AG04450 (cell line): ENCODE results near the gene SCARB2. TPM values are rescaled to one million over a fixed set of nuclear protein-coding genes. Genes with fewer than 3 reads are reported as not detected.

Source experiments
- CTCF ChIA-PET: fragments of 300-600, 350-600 bp; formaldehyde crosslinking; extraction: SDS; loops from one replicate; lab custom pipeline; 2022; ENCODE audit warnings: antibody characterized with exemption, inconsistent platforms; lab: Charles Lee
- POLR2A ChIA-PET: fragments of 350-600 bp; formaldehyde crosslinking; extraction: SDS; loops from one replicate; lab custom pipeline; 2021; ENCODE audit warnings: antibody characterized with exemption, inconsistent platforms; lab: Yijun Ruan, JAX
- DNase-seq: peaks from one replicate; pipeline ENCODE4 v3.0.0-alpha.2; 2011; ENCODE audit warnings: low read depth, low spot score
- H3K27ac ChIP-seq: one replicate; pipeline ENCODE4 v1.5.1; 2012; ENCODE audit warnings: low read depth, low read length, control low read depth
- H3K27me3 ChIP-seq: one replicate; pipeline ENCODE4 v1.6.0; 2012; ENCODE audit warnings: low read length; ENCODE audit not compliant: control insufficient read depth, insufficient read depth
- H3K4me3 ChIP-seq: 2 replicates; pipeline ENCODE4 v1.5.1; 2011; ENCODE audit warnings: mild to moderate bottlenecking, low read depth, low read length, control low read depth
- H3K9me3 ChIP-seq: 2 replicates; pipeline ENCODE4 v1.5.1; 2012; ENCODE audit warnings: low read length; ENCODE audit not compliant: control insufficient read depth, insufficient read depth
- CTCF ChIP-seq: IDR thresholded peaks from 2 replicates; pipeline ENCODE4 v1.5.1; 2011; ENCODE audit warnings: low read depth, low read length, control low read depth, inconsistent platforms
- polyA plus RNA-seq: library from polyadenylated mRNA; depleted of rRNA; stranded (reverse); fragments of >200 nt; gene quantifications from 2 replicates; pipeline ENCODE4 v1.2.3, GENCODE V29; 2011

Gene SCARB2
- polyA plus RNA-seq, 1 experiment, result 161 TPM

GRCh38 chr4:76156635-76157034 is 57.0 kb downstream of the SCARB2 start:
- Histone ChIP-seq H3K27ac (no peak overlapping the region), H3K9me3 (no peaks in the 10 kb centered on the region), H3K4me3 (no peak overlapping the region), H3K27me3 (no peaks in the 10 kb centered on the region)
- DNase-seq, result no peak
- CTCF ChIA-PET, result interaction anchor here (1.4 kb wide), 1 partner anchor 23 kb away, joined by 12 read pairs; no protein-coding TSS in a partner anchor
- POLR2A ChIA-PET, result no interaction called here
- no peak for TF ChIP-seq CTCF

- ChIA-PET CTCF (interaction anchor here (1.4 kb wide), 1 partner anchor 23 kb away, joined by 12 read pairs; no protein-coding TSS in a partner anchor), POLR2A (no interaction called here)
- TF ChIP-seq CTCF, result no peak
- no peak for DNase-seq
- H3K9me3 ChIP-seq, result no peaks in the 10 kb centered on the region
- no peak overlapping the region for H3K27ac ChIP-seq
- H3K4me3 ChIP-seq, result no peak overlapping the region
- H3K27me3 ChIP-seq, result no peaks in the 10 kb centered on the region
Observed at GRCh38 chr4:76155979-76156378, 57.6 kb downstream of the SCARB2 start.

GRCh38 chr4:76153356-76153755 is 60.3 kb downstream of the SCARB2 start:
- Histone ChIP-seq H3K4me3 (no peak overlapping the region), H3K9me3 (no peaks in the 10 kb centered on the region), H3K27me3 (no peaks in the 10 kb centered on the region), H3K27ac (no peak overlapping the region)
- ChIA-PET CTCF (interaction anchor here (3.8 kb wide), 1 partner anchor 27 kb away, joined by 26 read pairs; no protein-coding TSS in a partner anchor), POLR2A (no interaction called here)
- no peak for DNase-seq
- TF ChIP-seq CTCF, result no peak

- no peak for TF ChIP-seq CTCF
- peak within 1 kb of the TSS; percentile 97 for H3K4me3 ChIP-seq
- no peaks in the 10 kb centered on the region; the same call in 1 of the 2 replicates for H3K9me3 ChIP-seq
- peak; percentile 81 for DNase-seq
- ChIA-PET CTCF (interaction anchor here (1.3 to 1.4 kb wide), 2 partner anchors 31 to 230 kb away, joined by 4 to 6 read pairs; no protein-coding TSS in a partner anchor), POLR2A (no interaction called here)
- H3K27me3 ChIP-seq, result no peaks in the 10 kb centered on the region
- peak within 1 kb of the TSS; percentile 94 for H3K27ac ChIP-seq
Observed at GRCh38 chr4:76148142-76148865, 65.3 kb downstream of the SCARB2 start, which contains the start of gene NUP54. TSS of gene NUP54 (minus strand) at chr4:76148397. CDS start at chr4:76148374, 23 bp downstream.
